Right lobe of liver (tissue), 4 donors: Measurements from ENCODE around the gene GRID1.

Experiments
- POLR2A ChIP-seq: fragments of 450-650 bp; IDR thresholded peaks from one replicate; pipeline ENCODE4 v1.6.1; 2017; ENCODE audit warnings: antibody characterized with exemption, mild to moderate bottlenecking
- TF ChIP-seq, protein P1 (sequence below), 4 donors: fragments of 200-600 bp in 3 of 4; fragments of 450-650 bp in 1 of 4; IDR thresholded peaks; one replicate each; pipeline versions ENCODE4 v1.5.1 to v1.8.0; 2016 to 2022; ENCODE audit warnings: antibody characterized with exemption in 4 of 4, mild to moderate bottlenecking in 2 of 4
- donor health status: DM: no; HTN: no; CAD: no.
- donor health status: DM: no; HTN: no; CAD: no.
- donor health status: DM: no; HTN: yes; CAD: no.

- TF ChIP-seq, protein P1, sequence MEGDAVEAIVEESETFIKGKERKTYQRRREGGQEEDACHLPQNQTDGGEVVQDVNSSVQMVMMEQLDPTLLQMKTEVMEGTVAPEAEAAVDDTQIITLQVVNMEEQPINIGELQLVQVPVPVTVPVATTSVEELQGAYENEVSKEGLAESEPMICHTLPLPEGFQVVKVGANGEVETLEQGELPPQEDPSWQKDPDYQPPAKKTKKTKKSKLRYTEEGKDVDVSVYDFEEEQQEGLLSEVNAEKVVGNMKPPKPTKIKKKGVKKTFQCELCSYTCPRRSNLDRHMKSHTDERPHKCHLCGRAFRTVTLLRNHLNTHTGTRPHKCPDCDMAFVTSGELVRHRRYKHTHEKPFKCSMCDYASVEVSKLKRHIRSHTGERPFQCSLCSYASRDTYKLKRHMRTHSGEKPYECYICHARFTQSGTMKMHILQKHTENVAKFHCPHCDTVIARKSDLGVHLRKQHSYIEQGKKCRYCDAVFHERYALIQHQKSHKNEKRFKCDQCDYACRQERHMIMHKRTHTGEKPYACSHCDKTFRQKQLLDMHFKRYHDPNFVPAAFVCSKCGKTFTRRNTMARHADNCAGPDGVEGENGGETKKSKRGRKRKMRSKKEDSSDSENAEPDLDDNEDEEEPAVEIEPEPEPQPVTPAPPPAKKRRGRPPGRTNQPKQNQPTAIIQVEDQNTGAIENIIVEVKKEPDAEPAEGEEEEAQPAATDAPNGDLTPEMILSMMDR (IDR thresholded peaks at IDR 0.05): no peak
- TF ChIP-seq POLR2A: no peak
Observed at GRCh38 chr10:86262688-86263181, 103.9 kb downstream of the GRID1 start.
